ENCODE measurements around the gene SNRNP40. TPM values are rescaled to one million over a fixed set of nuclear protein-coding genes. Genes with fewer than 3 reads are reported as not detected.

Gene SNRNP40
- total RNA-seq, 1 donor from 2014 or later = 11.8 TPM

GRCh38 chr1:31218705-31219104, 77.9 kb downstream of the SNRNP40 start:
- no peaks in the 10 kb centered on the region for H3K4me1 ChIP-seq
- no peaks in the 10 kb centered on the region for H3K36me3 ChIP-seq
- TF ChIP-seq CTCF (IDR thresholded peaks at IDR 0.05) = no peak
- no peak overlapping the region for H3K4me3 ChIP-seq
- no peaks in the 10 kb centered on the region for H3K27me3 ChIP-seq
- no peak overlapping the region for H3K27ac ChIP-seq
- intact Hi-C loops (cut with DNase I) = no loop called here
- no peaks in the 10 kb centered on the region for H3K9me3 ChIP-seq
- DNase-seq (ENCODE audit: low spot score in 2 of 2) = no peak

- no peak for TF ChIP-seq CTCF (IDR thresholded peaks at IDR 0.05)
- Histone ChIP-seq H3K4me3 (no peak overlapping the region), H3K36me3 (no peaks in the 10 kb centered on the region), H3K9me3 (no peaks in the 10 kb centered on the region), H3K27me3 (no peaks in the 10 kb centered on the region), H3K27ac (no peak overlapping the region), H3K4me1 (no peaks in the 10 kb centered on the region)
- DNase-seq (ENCODE audit: low spot score in 2 of 2) = no peak
- intact Hi-C loops (cut with DNase I) = no loop called here
Measured at GRCh38 chr1:31216016-31216415, 80.6 kb downstream of the SNRNP40 start.

- no peak for TF ChIP-seq CTCF (IDR thresholded peaks at IDR 0.05)
- no peak for DNase-seq (ENCODE audit: low spot score in 2 of 2)
- Histone ChIP-seq H3K27ac (no peak overlapping the region), H3K4me1 (no peaks in the 10 kb centered on the region), H3K27me3 (no peaks in the 10 kb centered on the region), H3K36me3 (no peaks in the 10 kb centered on the region), H3K4me3 (no peak overlapping the region), H3K9me3 (no peaks in the 10 kb centered on the region)
- intact Hi-C loops (cut with DNase I) = no loop called here
Measured at GRCh38 chr1:31215065-31215570, 81.5 kb downstream of the SNRNP40 start.

- Histone ChIP-seq H3K4me1 (no peaks in the 10 kb centered on the region), H3K9me3 (no peaks in the 10 kb centered on the region), H3K4me3 (no peak overlapping the region), H3K27me3 (no peaks in the 10 kb centered on the region), H3K36me3 (no peaks in the 10 kb centered on the region), H3K27ac (no peak overlapping the region)
- TF ChIP-seq CTCF (IDR thresholded peaks at IDR 0.05) = no peak
- no peak for DNase-seq (ENCODE audit: low spot score in 2 of 2)
- intact Hi-C loops (cut with DNase I) = no loop called here
Measured at GRCh38 chr1:31214316-31215064, 82.1 kb downstream of the SNRNP40 start.

Other genes starting within 250 kb of the SNRNP40 start
- 52.3 TPM for gene PUM1, start 231.1 kb downstream of the SNRNP40 start, total RNA-seq
- not detected for gene NKAIN1, start 56.9 kb downstream of the SNRNP40 start, total RNA-seq
- gene ZCCHC17, start 244 bp upstream of the SNRNP40 start, total RNA-seq = 9.7 TPM
- gene FABP3, start 76.3 kb upstream of the SNRNP40 start, total RNA-seq = 24.2 TPM
- gene SERINC2, start 116.4 kb upstream of the SNRNP40 start, total RNA-seq = 10.7 TPM

Data from ascending aorta (tissue), 2 donors.